WTC11 (cell line): ENCODE measurements around the gene BLNK. TPM values are rescaled to one million over a fixed set of nuclear protein-coding genes. Genes with fewer than 3 reads are reported as not detected.

ENCODE experiments used
- ATAC-seq: fragments of 200-7000 bp; cut with Tn5 transposase; 2 replicates; pipeline ENCODE4 v1.10.0; 2021; ENCODE audit warnings: mild to moderate bottlenecking, moderate library complexity
- CTCF ChIA-PET: fragments of 300-600 bp; sonication (Branson Sonifier 250); formaldehyde crosslinking; loops from one replicate; lab custom pipeline; 2021; ENCODE audit warnings: antibody characterized with exemption; lab: Charles Lee
- POLR2A ChIA-PET: fragments of 350-600 bp; sonication (Branson Sonifier 250); formaldehyde crosslinking; loops from one replicate; lab custom pipeline; 2021; ENCODE audit warnings: antibody characterized with exemption; lab: Charles Lee
- DNase-seq: peaks from one replicate; pipeline ENCODE4 v3.0.0; 2021; ENCODE audit warnings: low spot score
- H3K27ac Mint-ChIP-seq: 2 replicates; pipeline ENCODE4 v1.8.0; 2021; ENCODE audit warnings: mixed read lengths
- H3K27me3 Mint-ChIP-seq: 2 replicates; pipeline ENCODE4 v1.8.0; 2021; ENCODE audit warnings: low read depth, mild to moderate bottlenecking, moderate library complexity, mixed read lengths
- H3K36me3 Mint-ChIP-seq: 2 replicates; pipeline ENCODE4 v1.8.0; 2021; ENCODE audit warnings: mixed read lengths
- H3K4me1 Mint-ChIP-seq: 2 replicates; pipeline ENCODE4 v1.8.0; 2022; ENCODE audit warnings: mixed read lengths
- H3K4me3 Mint-ChIP-seq: 2 replicates; pipeline ENCODE4 v1.8.0; 2021; ENCODE audit warnings: mild to moderate bottlenecking, moderate library complexity, mixed read lengths
- H3K9me3 Mint-ChIP-seq: 2 replicates; pipeline ENCODE4 v1.8.0; 2021; ENCODE audit warnings: mixed read lengths
- ATF1 ChIP-seq: sonication (generic); formaldehyde crosslinking; IDR thresholded peaks from 2 replicates; pipeline ENCODE4 v1.8.1; 2023; ENCODE audit warnings: mild to moderate bottlenecking, moderate library complexity, missing genetic modification reagents
- CDX4 ChIP-seq: fragments of 250-450 bp; sonication (Bioruptor Pico); IDR thresholded peaks from 2 replicates; pipeline ENCODE4 v1.9.0; 2021; ENCODE audit warnings: moderate library complexity, mild to moderate bottlenecking, inconsistent platforms, borderline replicate concordance
- CTCF ChIP-seq: fragments of 200-600 bp; IDR thresholded peaks from 2 replicates; pipeline ENCODE4 v1.8.0; 2022; ENCODE audit warnings: antibody characterized with exemption
- E2F4 ChIP-seq: sonication (generic); formaldehyde crosslinking; IDR thresholded peaks from 2 replicates; pipeline ENCODE4 v1.8.1; 2022; ENCODE audit warnings: low read depth, mild to moderate bottlenecking, moderate library complexity, missing genetic modification reagents, borderline replicate concordance
- ERG ChIP-seq: fragments of 250-450 bp; sonication (Bioruptor Pico); IDR thresholded peaks from 2 replicates; pipeline ENCODE4 v1.8.0; 2021; ENCODE audit warnings: mild to moderate bottlenecking
- FOXK1 ChIP-seq: sonication (generic); formaldehyde crosslinking; IDR thresholded peaks from 2 replicates; pipeline ENCODE4 v1.8.0; 2022; ENCODE audit warnings: mild to moderate bottlenecking, moderate library complexity, missing genetic modification reagents
- GABPB1 ChIP-seq: sonication (generic); formaldehyde crosslinking; IDR thresholded peaks from 2 replicates; pipeline ENCODE4 v1.8.1; 2023; ENCODE audit warnings: mild to moderate bottlenecking, missing genetic modification reagents
- HMGA2 ChIP-seq: fragments of 250-450 bp; sonication (Bioruptor Pico); IDR thresholded peaks from 2 replicates; pipeline ENCODE4 v1.4.0; 2021; ENCODE audit warnings: mild to moderate bottlenecking, moderate library complexity
- MLX ChIP-seq: sonication (generic); formaldehyde crosslinking; IDR thresholded peaks from 2 replicates; pipeline ENCODE4 v1.8.1; 2023; ENCODE audit warnings: mild to moderate bottlenecking, missing genetic modification reagents, moderate library complexity
- MXD4 ChIP-seq: fragments of 250-450 bp; sonication (Bioruptor Pico); IDR thresholded peaks from 2 replicates; pipeline ENCODE4 v1.8.0; 2021; ENCODE audit warnings: mild to moderate bottlenecking, moderate library complexity, borderline replicate concordance
- NFATC4 ChIP-seq: fragments of 250-450 bp; sonication (Bioruptor Pico); IDR thresholded peaks from 2 replicates; pipeline ENCODE4 v1.9.0; 2021; ENCODE audit warnings: mild to moderate bottlenecking
- OVOL2 ChIP-seq: fragments of 250-450 bp; sonication (Bioruptor Pico); IDR thresholded peaks from 2 replicates; pipeline ENCODE4 v1.9.0; 2021; ENCODE audit warnings: mild to moderate bottlenecking, borderline replicate concordance
- STAT6 ChIP-seq: sonication (generic); formaldehyde crosslinking; conservative IDR thresholded peaks from 2 replicates; pipeline ENCODE4 v1.8.1; 2023; ENCODE audit warnings: mild to moderate bottlenecking, low read depth, missing genetic modification reagents, moderate library complexity
- TP53 ChIP-seq: sonication (generic); formaldehyde crosslinking; IDR thresholded peaks from 2 replicates; pipeline ENCODE4 v1.8.1; 2023; ENCODE audit warnings: mild to moderate bottlenecking, missing genetic modification reagents
- USF2 ChIP-seq: sonication (generic); formaldehyde crosslinking; IDR thresholded peaks from 2 replicates; pipeline ENCODE4 v1.8.1; 2023; ENCODE audit warnings: mild to moderate bottlenecking, missing genetic modification reagents, moderate library complexity
- ZNF121 ChIP-seq: sonication (generic); formaldehyde crosslinking; IDR thresholded peaks from 2 replicates; pipeline ENCODE4 v1.8.0; 2023; ENCODE audit warnings: missing genetic modification reagents
- total RNA-seq: library from RNA; stranded (reverse); gene quantifications from 3 replicates; pipeline ENCODE4 v1.2.3, GENCODE V29; 2021

BLNK gene
- total RNA-seq, 1 experiment from 2014 or later: not detected

GRCh38 chr10:96305019-96305418 lies 33.6 kb upstream of the BLNK start:
- Mint-ChIP-seq H3K36me3 (no peaks in the 10 kb centered on the region), H3K4me1 (peaks cover 46% of the 10 kb centered on the region), H3K4me3 (no peak overlapping the region), H3K9me3 (peaks cover 3% of the 10 kb centered on the region), H3K27ac (no peak overlapping the region), H3K27me3 (peaks cover 5% of the 10 kb centered on the region; the same call in 1 of the 2 replicates)
- no peak for DNase-seq
- ChIA-PET POLR2A (no interaction called here), CTCF (interaction anchor here (0.9 to 8.4 kb wide), 3 partner anchors 14 to 75 kb away, joined by 3 to 62 read pairs (median 5); no protein-coding TSS in a partner anchor)
- no peak for ATAC-seq
- TF ChIP-seq NFATC4 (CRISPR knock-in tag) (no peak), STAT6 (CRISPR knock-in tag) (no peak), CDX4 (CRISPR knock-in tag) (no peak), FOXK1 (CRISPR knock-in tag) (no peak), ATF1 (no peak), HMGA2 (no peak), CTCF (no peak), MLX (CRISPR knock-in tag) (no peak), E2F4 (no peak), OVOL2 (CRISPR knock-in tag) (no peak), ZNF121 (CRISPR knock-in tag) (no peak), TP53 (CRISPR knock-in tag) (no peak)

- CTCF ChIA-PET: interaction anchor here (0.9 to 8.4 kb wide), 2 partner anchors 13 to 75 kb away, joined by 3 to 62 read pairs; no protein-coding TSS in a partner anchor
- Mint-ChIP-seq H3K36me3 (no peaks in the 10 kb centered on the region), H3K4me3 (no peak within 1 kb of the TSS), H3K9me3 (peaks cover 3% of the 10 kb centered on the region), H3K27ac (no peak within 1 kb of the TSS), H3K4me1 (peaks cover 43% of the 10 kb centered on the region), H3K27me3 (peaks cover 5% of the 10 kb centered on the region; the same call in 1 of the 2 replicates)
- POLR2A ChIA-PET: no interaction called here
- no peak for ATAC-seq
- TF ChIP-seq USF2 (no peak), ATF1 (no peak), GABPB1 (CRISPR knock-in tag) (no peak), MXD4 (CRISPR knock-in tag) (no peak), ERG (CRISPR knock-in tag) (no peak)
- no peak for DNase-seq
Measured at GRCh38 chr10:96304230-96304629, 32.9 kb upstream of the BLNK start, which contains the start of gene DNTT. Gene DNTT (plus strand): TSS chr10:96304434. CDS start chr10:96304498, 64 bp downstream.
